GM23338 (cell line): ENCODE results near the gene SCP2. TPM values are rescaled to one million over a fixed set of nuclear protein-coding genes. Genes with fewer than 3 reads are reported as not detected.

Experiments
- ATAC-seq: fragments of 200-7000 bp; cut with Tn5 transposase; 3 replicates; pipeline ENCODE4 v1.9.1; 2020
- DNase-seq: peaks from one replicate; pipeline ENCODE4 v3.0.0-alpha.2; 2015; ENCODE audit warnings: low spot score
- H2AFZ ChIP-seq: fragments of 200-600 bp; sonication (generic); 2 replicates; pipeline ENCODE4 v1.8.0; 2016; ENCODE audit warnings: antibody characterized with exemption, mild to moderate bottlenecking, moderate library complexity
- H3F3A ChIP-seq: fragments of 200-600 bp; sonication (generic); replicated peaks from 2 replicates; pipeline ENCODE4 v1.8.0; 2017; ENCODE audit warnings: antibody characterized with exemption, mixed run types, low read depth
- H3K27ac ChIP-seq: fragments of 200-600 bp; sonication (generic); 2 replicates; pipeline ENCODE4 v1.6.1; 2016; ENCODE audit warnings: low read depth
- H3K27me3 ChIP-seq: fragments of 200-600 bp; sonication (generic); 2 replicates; pipeline ENCODE4 v1.8.0; 2016; ENCODE audit warnings: mild to moderate bottlenecking, mixed run types, moderate library complexity; ENCODE audit not compliant: insufficient read depth
- H3K36me3 ChIP-seq: fragments of 200-600 bp; sonication (generic); 2 replicates; pipeline ENCODE4 v1.8.0; 2016; ENCODE audit warnings: mild to moderate bottlenecking; ENCODE audit not compliant: insufficient read depth
- H3K4me1 ChIP-seq: fragments of 200-600 bp; sonication (generic); 2 replicates; pipeline ENCODE4 v1.8.0; 2016; ENCODE audit warnings: mild to moderate bottlenecking, moderate library complexity; ENCODE audit not compliant: insufficient read depth
- H3K4me2 ChIP-seq: fragments of 200-600 bp; sonication (generic); 2 replicates; pipeline ENCODE4 v1.7.1; 2017; ENCODE audit warnings: mixed run types
- H3K4me3 ChIP-seq: fragments of 200-600 bp; sonication (generic); 2 replicates; pipeline ENCODE4 v1.6.1; 2016; ENCODE audit warnings: mixed run types
- H3K79me2 ChIP-seq: fragments of 200-600 bp; sonication (generic); replicated peaks from 2 replicates; pipeline ENCODE4 v1.8.0; 2017; ENCODE audit warnings: mild to moderate bottlenecking; ENCODE audit not compliant: insufficient read depth
- H3K9me2 ChIP-seq: fragments of 200-600 bp; sonication (generic); 2 replicates; pipeline ENCODE4 v1.8.0; 2017; ENCODE audit not compliant: insufficient read depth
- H4K20me1 ChIP-seq: fragments of 200-600 bp; sonication (generic); replicated peaks from 2 replicates; pipeline ENCODE4 v1.8.0; 2017; ENCODE audit warnings: mild to moderate bottlenecking; ENCODE audit not compliant: insufficient read depth
- H3K27ac Mint-ChIP-seq: 2 replicates; pipeline ENCODE4 v1.8.0; 2020; ENCODE audit warnings: inconsistent platforms, mild to moderate bottlenecking, moderate library complexity, mixed read lengths
- H3K27me3 Mint-ChIP-seq: 3 replicates; pipeline ENCODE4 v1.8.0; 2022; ENCODE audit warnings: low read depth, mild to moderate bottlenecking, moderate library complexity, mixed read lengths, inconsistent platforms; ENCODE audit not compliant: insufficient read depth, poor library complexity
- H3K36me3 Mint-ChIP-seq: 3 replicates; pipeline ENCODE4 v1.8.0; 2021; ENCODE audit warnings: low read depth, mild to moderate bottlenecking, inconsistent platforms, moderate library complexity, mixed read lengths
- H3K4me1 Mint-ChIP-seq: 3 replicates; pipeline ENCODE4 v1.8.0; 2020; ENCODE audit warnings: mild to moderate bottlenecking, inconsistent platforms, mixed read lengths
- H3K4me3 Mint-ChIP-seq: 3 replicates; pipeline ENCODE4 v1.8.0; 2021; ENCODE audit warnings: moderate library complexity, mild to moderate bottlenecking, inconsistent platforms, mixed read lengths
- H3K9me3 Mint-ChIP-seq: 3 replicates; pipeline ENCODE4 v1.8.0; 2020; ENCODE audit warnings: moderate library complexity, mild to moderate bottlenecking, inconsistent platforms, mixed read lengths
- CTCF ChIP-seq, 2 experiments: fragments of 200-600 bp in 1 of 2; sonication (generic) in 1 of 2; conservative IDR thresholded peaks; 2 replicates each; pipeline versions ENCODE4 v1.5.1 to v1.6.1; 2016 to 2017; ENCODE audit warnings: antibody characterized with exemption in 2 of 2, low read depth in 2 of 2, mild to moderate bottlenecking in 2 of 2, moderate library complexity in 1 of 2
- EZH2phosphoT487 ChIP-seq: fragments of 200-600 bp; sonication (generic); IDR thresholded peaks from one replicate; pipeline ENCODE4 v1.8.1; 2018; ENCODE audit warnings: antibody characterized with exemption; ENCODE audit not compliant: unreplicated experiment
- NANOG ChIP-seq: IDR thresholded peaks from 2 replicates; pipeline ENCODE4 v1.6.1; 2016; ENCODE audit warnings: antibody characterized with exemption, borderline replicate concordance
- REST ChIP-seq: IDR thresholded peaks from one replicate; pipeline ENCODE4 v1.6.1; 2018; ENCODE audit warnings: antibody characterized with exemption; ENCODE audit not compliant: unreplicated experiment
- ZNF331 ChIP-seq: fragments of 250-450 bp; sonication (Bioruptor Pico); IDR thresholded peaks from 2 replicates; pipeline ENCODE4 v1.5.0; 2020; ENCODE audit warnings: low read depth, mild to moderate bottlenecking, moderate library complexity
- ZNF462 ChIP-seq: fragments of 250-450 bp; sonication (Bioruptor Pico); IDR thresholded peaks from 2 replicates; pipeline ENCODE4 v1.5.0; 2020; ENCODE audit warnings: mild to moderate bottlenecking, moderate library complexity
- polyA plus RNA-seq: library from polyadenylated mRNA; unstranded; fragments of >200 nt; fragmentation: Nextera tagmentation; extraction: Ambion mirVana; gene quantifications from 2 replicates; pipeline ENCODE4 v1.2.1, GENCODE V29; 2016
- total RNA-seq: library from RNA; depleted of rRNA; stranded (reverse); fragments of >200 nt; shearing (Covaris generic); gene quantifications from 2 replicates; pipeline ENCODE4 v1.2.3, GENCODE V29; 2014

SCP2 gene
- total and polyA plus RNA-seq, 2 experiments from 2014 or later: 66.3 to 116 TPM

GRCh38 chr1:53025034-53025768 lies 98.1 kb downstream of the SCP2 start (continued):
- no peak for TF ChIP-seq ZNF462 (CRISPR knock-in tag)
- TF ChIP-seq ZNF331 (CRISPR knock-in tag): no peak
- TF ChIP-seq CTCF (conservative IDR thresholded peaks at IDR 0.05; ENCODE audit: low read depth in 2 of 2): no peak
- TF ChIP-seq NANOG: no peak

GRCh38 chr1:53025769-53026112 lies 98.7 kb downstream of the SCP2 start:
- Mint-ChIP-seq H3K27me3 (peaks cover 3% of the 10 kb centered on the region), H3K9me3 (no peaks in the 10 kb centered on the region), H3K4me1 (no peaks in the 10 kb centered on the region), H3K36me3 (no peaks in the 10 kb centered on the region), H3K27ac (no peak overlapping the region), H3K4me3 (no peak overlapping the region)
- DNase-seq (no peak), ATAC-seq (no peak)
- Histone ChIP-seq H3K9me2 (no peaks in the 10 kb centered on the region), H3K4me1 (no peaks in the 10 kb centered on the region), H3K4me3 (no peak overlapping the region), H4K20me1 (no peaks in the 10 kb centered on the region; the same call in 1 of the 2 replicates), H3F3A (no peaks in the 10 kb centered on the region), H3K27ac (no peak overlapping the region), H3K4me2 (no peak overlapping the region), H3K36me3 (no peaks in the 10 kb centered on the region), H2AFZ (no peak overlapping the region), H3K27me3 (no peaks in the 10 kb centered on the region), H3K79me2 (peaks cover 13% of the 10 kb centered on the region; the same call in 1 of the 2 replicates)
- no peak for TF ChIP-seq EZH2phosphoT487
- TF ChIP-seq REST: no peak
